Measurements from ENCODE around the gene UTP15.

DNA sequence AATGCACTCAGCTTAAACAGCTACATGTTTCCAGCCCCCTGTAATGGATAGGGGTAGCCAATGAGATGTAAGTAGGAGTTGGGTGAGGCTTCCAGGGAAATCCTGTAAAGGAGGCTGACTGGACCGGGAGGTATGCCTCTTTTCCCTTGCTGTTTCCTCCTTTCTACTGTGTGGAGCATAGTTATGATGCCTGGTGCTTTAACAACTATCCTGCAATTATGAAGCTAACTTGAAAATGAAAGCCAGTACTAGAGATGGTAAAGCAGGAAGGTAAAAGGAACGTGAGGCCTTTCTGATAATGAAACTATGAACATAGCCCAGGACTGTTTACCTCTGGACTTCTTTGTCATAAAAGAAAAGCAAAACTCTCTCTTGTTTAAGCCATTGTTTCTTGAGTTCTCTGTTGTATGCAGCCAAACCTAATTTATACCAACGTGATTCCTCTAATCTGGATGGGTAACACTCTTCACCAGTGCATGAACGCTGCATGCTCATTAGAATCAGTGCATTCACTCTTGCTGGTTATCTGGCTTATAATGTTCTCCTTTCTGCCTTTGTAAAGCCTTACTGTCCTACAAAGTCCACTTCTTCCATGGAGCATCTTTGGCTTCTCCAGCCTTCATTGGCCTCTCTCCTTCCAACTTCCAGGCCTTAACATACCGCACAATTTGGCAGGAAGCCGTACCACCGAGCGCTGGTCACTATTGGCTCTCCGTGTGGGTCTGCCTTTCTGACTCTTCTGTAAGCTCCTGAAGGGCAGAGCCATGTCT, 52.2 kb downstream of the UTP15 start:
- no peak for TF ChIP-seq BHLHE40 (IDR thresholded peaks at IDR 0.05; ENCODE audit: borderline replicate concordance)
- TF ChIP-seq FOXA1 (IDR thresholded peaks at IDR 0.05), result no peak
- no peak for TF ChIP-seq SP1 (IDR thresholded peaks at IDR 0.05)
- TF ChIP-seq L3MBTL2 (conservative IDR thresholded peaks at IDR 0.05), result no peak
- TF ChIP-seq SUZ12 (IDR thresholded peaks at IDR 0.05), result no peak
- TF ChIP-seq TARDBP (IDR thresholded peaks at IDR 0.05), result no peak

All from HEK293T (cell line).